Measurements from ENCODE around the gene CEP126.

GRCh38 chr11:101914341-101914737 is 471 bp upstream of the CEP126 start:
- no peak for TF ChIP-seq CTCF (IDR thresholded peaks at IDR 0.05; ENCODE audit: low read depth, low read length)
- no peak for TF ChIP-seq POLR2A (IDR thresholded peaks at IDR 0.05; ENCODE audit: extremely low read depth, insufficient read length)
- no peak for TF ChIP-seq MAX (IDR thresholded peaks at IDR 0.05; ENCODE audit: low read depth, low read length)
